K562 (cell line): Measurements from ENCODE around the gene MRPL55. TPM values are rescaled to one million over a fixed set of nuclear protein-coding genes. Genes with fewer than 3 reads are reported as not detected.

Experiments used
- C11orf30 ChIP-seq: fragments of 450-650 bp; IDR thresholded peaks from 2 replicates; pipeline ENCODE4 v1.6.1; 2016; ENCODE audit warnings: low read depth, mild to moderate bottlenecking
- CBFA2T2 ChIP-seq: fragments of 450-650 bp; conservative IDR thresholded peaks from 2 replicates; pipeline ENCODE4 v1.6.1; 2017; ENCODE audit warnings: mild to moderate bottlenecking
- DACH1 ChIP-seq: fragments of 450-650 bp; IDR thresholded peaks from 2 replicates; pipeline ENCODE4 v1.6.1; 2018; ENCODE audit not compliant: partially characterized antibody
- EGR1 ChIP-seq: fragments of 450-650 bp; conservative IDR thresholded peaks from 2 replicates; pipeline ENCODE4 v1.6.1; 2017; ENCODE audit warnings: mild to moderate bottlenecking
- EP400 ChIP-seq: fragments of 450-650 bp; IDR thresholded peaks from 2 replicates; pipeline ENCODE4 v1.6.1; 2017; ENCODE audit warnings: antibody characterized with exemption, mild to moderate bottlenecking, moderate library complexity
- ETV5 ChIP-seq: sonication (generic); formaldehyde crosslinking; IDR thresholded peaks from 2 replicates; pipeline ENCODE4 v1.4.0; 2020; ENCODE audit warnings: low read depth, mild to moderate bottlenecking, missing genetic modification reagents
- GABPB1 ChIP-seq: sonication (generic); formaldehyde crosslinking; IDR thresholded peaks from 2 replicates; pipeline ENCODE4 v1.8.0; 2022; ENCODE audit warnings: mild to moderate bottlenecking, missing genetic modification reagents
- GATAD2A ChIP-seq: fragments of 450-650 bp; IDR thresholded peaks from 2 replicates; pipeline ENCODE4 v1.6.1; 2017
- HDAC2 ChIP-seq: fragments of 450-650 bp; IDR thresholded peaks from 2 replicates; pipeline ENCODE4 v1.6.1; 2016; ENCODE audit warnings: mild to moderate bottlenecking
- HEY1 ChIP-seq: fragments of 250-450 bp; sonication (Bioruptor Pico); IDR thresholded peaks from 2 replicates; pipeline ENCODE4 v1.5.0; 2020; ENCODE audit warnings: mild to moderate bottlenecking, moderate library complexity, borderline replicate concordance
- KAT7 ChIP-seq: sonication (generic); formaldehyde crosslinking; IDR thresholded peaks from 2 replicates; pipeline ENCODE4 v1.8.0; 2022; ENCODE audit warnings: missing genetic modification reagents, mild to moderate bottlenecking, borderline replicate concordance
- MAFF ChIP-seq: IDR thresholded peaks from 2 replicates; pipeline ENCODE4 v1.6.1; 2012; ENCODE audit warnings: low read length, improper control_type of control experiment
- MAZ ChIP-seq, 2 experiments: fragments of 450-650 bp in 1 of 2; sonication (generic) in 1 of 2; formaldehyde crosslinking; IDR thresholded peaks in 1 of 2; conservative IDR thresholded peaks in 1 of 2; 2 replicates each; pipeline versions ENCODE4 v1.4.0 to v1.5.0; 2020; ENCODE audit warnings: mild to moderate bottlenecking in 1 of 2, missing genetic modification reagents in 1 of 2
- POLR2B ChIP-seq: fragments of 450-650 bp; IDR thresholded peaks from 2 replicates; pipeline ENCODE4 v1.6.1; 2018; ENCODE audit warnings: low read depth; ENCODE audit not compliant: partially characterized antibody
- RFX1 ChIP-seq: fragments of 450-650 bp; IDR thresholded peaks from 2 replicates; pipeline ENCODE4 v1.6.1; 2016; ENCODE audit warnings: mild to moderate bottlenecking, moderate library complexity
- SIX5 ChIP-seq, 2 experiments: IDR thresholded peaks; 2 replicates each; pipeline ENCODE4 v1.6.1; 2011; ENCODE audit warnings: low read length in 2 of 2, borderline replicate concordance in 1 of 2, low read depth in 1 of 2, mild to moderate bottlenecking in 1 of 2, moderate library complexity in 1 of 2; ENCODE audit not compliant: insufficient read depth in 1 of 2
- SMC3 ChIP-seq: conservative IDR thresholded peaks from 2 replicates; pipeline ENCODE4 v1.6.1; 2011; ENCODE audit warnings: low read depth, low read length, improper control_type of control experiment; ENCODE audit not compliant: insufficient read depth
- SP1 ChIP-seq: sonication (generic); formaldehyde crosslinking; IDR thresholded peaks from 2 replicates; pipeline ENCODE4 v1.8.1; 2022; ENCODE audit warnings: mild to moderate bottlenecking, missing genetic modification reagents
- TAF7 ChIP-seq: fragments of 450-650 bp; IDR thresholded peaks from 2 replicates; pipeline ENCODE4 v1.6.1; 2016; ENCODE audit warnings: missing genetic modification characterization, missing compliant biosample characterization
- TCF15 ChIP-seq: fragments of 250-450 bp; sonication (Bioruptor Pico); IDR thresholded peaks from 2 replicates; pipeline ENCODE4 v1.8.0; 2022; ENCODE audit warnings: moderate library complexity, mild to moderate bottlenecking, inconsistent platforms
- TGIF2 ChIP-seq: sonication (generic); formaldehyde crosslinking; IDR thresholded peaks from 2 replicates; pipeline ENCODE4 v1.8.1; 2022; ENCODE audit warnings: mild to moderate bottlenecking, missing genetic modification reagents, moderate library complexity
- TOE1 ChIP-seq, 2 experiments: fragments of 450-650 bp in 1 of 2; sonication (generic) in 1 of 2; formaldehyde crosslinking in 1 of 2; IDR thresholded peaks; 2 replicates each; pipeline versions ENCODE4 v1.7.1 to v1.8.0; 2016 to 2022; ENCODE audit warnings: borderline replicate concordance in 2 of 2, mild to moderate bottlenecking in 2 of 2, antibody characterized with exemption in 1 of 2, inconsistent platforms in 1 of 2, low read depth in 1 of 2, missing genetic modification reagents in 1 of 2, moderate library complexity in 1 of 2
- ZKSCAN3 ChIP-seq: fragments of 250-450 bp; sonication (Bioruptor Pico); IDR thresholded peaks from 2 replicates; pipeline ENCODE4 v1.4.0; 2020
- ZNF224 ChIP-seq: sonication (generic); formaldehyde crosslinking; IDR thresholded peaks from 2 replicates; pipeline ENCODE4 v1.8.0; 2022; ENCODE audit warnings: mild to moderate bottlenecking, missing genetic modification reagents
- ZNF282 ChIP-seq: sonication (generic); formaldehyde crosslinking; IDR thresholded peaks from 2 replicates; pipeline ENCODE4 v1.8.1; 2023; ENCODE audit warnings: missing genetic modification reagents
- ZNF311 ChIP-seq: fragments of 250-450 bp; sonication (Bioruptor Pico); IDR thresholded peaks from 2 replicates; pipeline ENCODE4 v1.4.0; 2020; ENCODE audit warnings: mild to moderate bottlenecking, moderate library complexity
- ZNF764 ChIP-seq: fragments of 250-450 bp; sonication (Bioruptor Pico); IDR thresholded peaks from 2 replicates; pipeline ENCODE4 v1.4.0; 2020; ENCODE audit warnings: low read depth, mild to moderate bottlenecking, moderate library complexity
- ZSCAN29 ChIP-seq: fragments of 450-650 bp; IDR thresholded peaks from 2 replicates; pipeline ENCODE4 v1.6.1; 2017
- polyA plus RNA-seq, 8 experiments: library from polyadenylated mRNA; depleted of rRNA in 4 of 8; stranded (reverse) in 5 of 8; unstranded in 3 of 8; fragments of >200 nt; fragmentation: Nextera tagmentation in 2 of 8; fragmentation: Illumina TruSeq in 1 of 8; extraction: Ambion mirVana in 2 of 8; extraction: Trizol in 1 of 8; gene quantifications; 2 replicates each; pipeline versions ENCODE4 v1.2.1 to v1.2.3, GENCODE V29; 2011 to 2014; ENCODE audit warnings: inconsistent platforms in 1 of 8, missing spikeins in 1 of 8
- total RNA-seq, 7 experiments: library from RNA; depleted of rRNA in 6 of 7; stranded (reverse); fragments of >200 nt in 6 of 7; fragmentation: Illumina TruSeq in 2 of 7; extraction: Trizol in 2 of 7; gene quantifications; 2 replicates each; pipeline versions ENCODE4 v1.2.1 to v1.2.3, GENCODE V29; 2011 to 2021; ENCODE audit warnings: low replicate concordance in 1 of 7
- TF ChIP-seq, protein P1 (sequence below): fragments of 250-450 bp; sonication (Bioruptor Pico); IDR thresholded peaks from 2 replicates; pipeline ENCODE4 v1.4.0; 2020; ENCODE audit warnings: mild to moderate bottlenecking

Gene MRPL55
- total and polyA plus RNA-seq, 9 of the 15 experiments (the other 6 are each of a cell fraction or from before 2014, with no cell fraction given), result 34.9 to 228 (median 81.0) TPM

- peak; percentile 99 for TF ChIP-seq SP1
- peak; percentile 83 to 93 for TF ChIP-seq MAZ (CRISPR knock-in tag; conservative IDR thresholded peaks at IDR 0.05 in 1 of 2, IDR thresholded peaks at IDR 0.05 in 1 of 2)
- peak; percentile 59; the same call in 1 of the 2 replicates for TF ChIP-seq ZNF282 (CRISPR knock-in tag)
- peak; percentile 53; the same call in 1 of the 2 replicates for TF ChIP-seq TOE1 (IDR thresholded peaks at IDR 0.05; ENCODE audit: borderline replicate concordance)
- TF ChIP-seq TOE1 (CRISPR knock-in tag; IDR thresholded peaks at IDR 0.05; ENCODE audit: borderline replicate concordance, low read depth), result no peak
- no peak; the same call in 1 of the 2 replicates for TF ChIP-seq HDAC2
- no peak for TF ChIP-seq ZSCAN29
- no peak for TF ChIP-seq CBFA2T2
- no peak for TF ChIP-seq ZNF311 (CRISPR knock-in tag)
- 0 out of 2 replicates have a peak, but pooled peaks have one; percentile 34 for TF ChIP-seq GATAD2A
- no peak for TF ChIP-seq RFX1
- TF ChIP-seq, protein P1, sequence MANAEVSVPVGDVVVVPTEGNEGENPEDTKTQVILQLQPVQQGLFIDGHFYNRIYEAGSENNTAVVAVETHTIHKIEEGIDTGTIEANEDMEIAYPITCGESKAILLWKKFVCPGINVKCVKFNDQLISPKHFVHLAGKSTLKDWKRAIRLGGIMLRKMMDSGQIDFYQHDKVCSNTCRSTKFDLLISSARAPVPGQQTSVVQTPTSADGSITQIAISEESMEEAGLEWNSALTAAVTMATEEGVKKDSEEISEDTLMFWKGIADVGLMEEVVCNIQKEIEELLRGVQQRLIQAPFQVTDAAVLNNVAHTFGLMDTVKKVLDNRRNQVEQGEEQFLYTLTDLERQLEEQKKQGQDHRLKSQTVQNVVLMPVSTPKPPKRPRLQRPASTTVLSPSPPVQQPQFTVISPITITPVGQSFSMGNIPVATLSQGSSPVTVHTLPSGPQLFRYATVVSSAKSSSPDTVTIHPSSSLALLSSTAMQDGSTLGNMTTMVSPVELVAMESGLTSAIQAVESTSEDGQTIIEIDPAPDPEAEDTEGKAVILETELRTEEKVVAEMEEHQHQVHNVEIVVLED, result peak; percentile 96
- no peak for TF ChIP-seq TCF15 (CRISPR knock-in tag)
- TF ChIP-seq ZNF764, result no peak
- TF ChIP-seq GABPB1, result peak; percentile 77; the same call in 1 of the 2 replicates
- TF ChIP-seq TAF7 (tag), result 0 out of 2 replicates have a peak, but pooled peaks have one; percentile 31
- peak; percentile 27; the same call in 1 of the 2 replicates for TF ChIP-seq TGIF2 (CRISPR knock-in tag)
- TF ChIP-seq ZNF224 (CRISPR knock-in tag), result no peak
- peak; percentile 76 for TF ChIP-seq ETV5 (CRISPR knock-in tag)
- TF ChIP-seq EGR1, result peak; percentile 93
- TF ChIP-seq SIX5 (IDR thresholded peaks at IDR 0.05; ENCODE audit: borderline replicate concordance in 1 of 2, insufficient read depth in 1 of 2, low read depth in 1 of 2, low read length in 2 of 2), result peak in 1 of 2 experiments; percentile 31; a peak in 1 of 4 replicates
- no peak for TF ChIP-seq SMC3
- TF ChIP-seq POLR2B, result peak; percentile 80
- peak; percentile 90 for TF ChIP-seq EP400
- no peak for TF ChIP-seq HEY1 (CRISPR knock-in tag)
- peak; percentile 99 for TF ChIP-seq C11orf30
- TF ChIP-seq KAT7 (CRISPR knock-in tag), result peak; percentile 82; the same call in 1 of the 2 replicates
- no peak for TF ChIP-seq ZKSCAN3
- TF ChIP-seq DACH1, result peak; percentile 11
- TF ChIP-seq MAFF, result no peak
Measured at GRCh38 chr1:228102791-228103620, 6.1 kb downstream of the MRPL55 start, which contains the start of gene C1orf35 (continued).
